Adrenal gland (tissue), 5 donors: ENCODE measurements around the gene SERPIND1.

Source experiments
- CTCF ChIP-seq, 6 experiments: fragments of 450-650 bp in 4 of 6; fragments of 200-600 bp in 2 of 6; sonication (generic) in 1 of 6; IDR thresholded peaks; 1 replicate in 5 of 6; 2 replicates in 1 of 6; pipeline versions ENCODE4 v1.5.1 to v1.8.0; 2016 to 2021; ENCODE audit warnings: antibody characterized with exemption in 6 of 6, mild to moderate bottlenecking in 2 of 6, moderate library complexity in 1 of 6
- POLR2A ChIP-seq, 2 donors: fragments of 450-650 bp; IDR thresholded peaks; one replicate each; pipeline ENCODE4 v1.6.1; 2017; ENCODE audit warnings: antibody characterized with exemption in 2 of 2, mild to moderate bottlenecking in 2 of 2, moderate library complexity in 1 of 2
- donor health status: DM: no; HTN: no; CAD: no.

GRCh38 chr22:20775342-20775895 lies 1.5 kb downstream of the SERPIND1 start:
- TF ChIP-seq CTCF (IDR thresholded peaks at IDR 0.05) = no peak
- no peak for TF ChIP-seq POLR2A (IDR thresholded peaks at IDR 0.05)
